ENCODE data around the gene BNIP5. TPM values are rescaled to one million over a fixed set of nuclear protein-coding genes. Genes with fewer than 3 reads are reported as not detected.
A peak's percentile ranks its signal among the peaks of the same experiment; 100 is the strongest.
"Not testable (repeated sequence)": the region's sequence is repeated elsewhere in the genome, so short reads cannot be mapped to it uniquely, and the experiment has no call there.

Gene BNIP5
- total RNA-seq, 1 donor from 2014 or later, result not detected

DNA sequence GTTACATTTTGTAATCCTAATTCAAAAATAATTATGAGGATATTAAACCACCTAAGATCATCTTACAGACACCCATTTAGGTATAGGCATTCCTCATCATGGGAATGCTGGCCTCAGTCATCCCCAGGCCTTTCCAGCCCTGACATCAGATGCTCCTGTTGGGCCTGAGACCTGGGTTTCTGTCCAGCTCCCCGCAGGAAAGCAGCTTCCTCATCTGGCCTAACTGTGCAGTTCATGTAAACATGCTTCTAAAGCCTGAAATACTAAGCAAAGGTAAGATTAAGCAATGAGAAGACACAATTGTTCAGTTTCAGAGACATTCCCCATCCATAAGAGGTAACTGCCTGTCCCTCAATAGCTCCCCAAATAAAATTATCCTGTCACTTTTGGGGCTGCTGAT is 31.7 kb upstream of the BNIP5 start:
- no peak for DNase-seq (ENCODE audit: low spot score)
- intact Hi-C loops (cut with DNase I), result no loop called here

DNA sequence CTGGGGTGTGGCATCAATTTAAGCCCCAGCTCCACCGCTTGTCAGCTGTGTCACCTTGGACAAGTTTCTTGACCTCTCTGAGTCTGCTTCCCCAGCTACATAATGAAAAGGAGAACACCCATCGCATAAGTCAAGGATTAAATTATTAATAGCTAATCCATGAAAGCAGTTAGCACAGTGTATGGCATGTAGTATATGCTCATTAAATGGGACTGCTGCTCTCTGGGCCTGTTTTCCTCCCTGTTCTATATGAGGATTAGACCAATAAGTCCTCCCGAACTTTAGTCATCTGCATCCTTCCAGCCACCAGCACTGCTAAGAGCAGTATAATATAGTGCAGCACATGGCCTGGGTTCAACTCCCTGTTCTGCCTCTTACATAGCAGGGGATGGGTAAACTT is 31.1 kb upstream of the BNIP5 start:
- DNase-seq (ENCODE audit: low spot score), result no peak
- intact Hi-C loops (cut with DNase I), result no loop called here

DNA sequence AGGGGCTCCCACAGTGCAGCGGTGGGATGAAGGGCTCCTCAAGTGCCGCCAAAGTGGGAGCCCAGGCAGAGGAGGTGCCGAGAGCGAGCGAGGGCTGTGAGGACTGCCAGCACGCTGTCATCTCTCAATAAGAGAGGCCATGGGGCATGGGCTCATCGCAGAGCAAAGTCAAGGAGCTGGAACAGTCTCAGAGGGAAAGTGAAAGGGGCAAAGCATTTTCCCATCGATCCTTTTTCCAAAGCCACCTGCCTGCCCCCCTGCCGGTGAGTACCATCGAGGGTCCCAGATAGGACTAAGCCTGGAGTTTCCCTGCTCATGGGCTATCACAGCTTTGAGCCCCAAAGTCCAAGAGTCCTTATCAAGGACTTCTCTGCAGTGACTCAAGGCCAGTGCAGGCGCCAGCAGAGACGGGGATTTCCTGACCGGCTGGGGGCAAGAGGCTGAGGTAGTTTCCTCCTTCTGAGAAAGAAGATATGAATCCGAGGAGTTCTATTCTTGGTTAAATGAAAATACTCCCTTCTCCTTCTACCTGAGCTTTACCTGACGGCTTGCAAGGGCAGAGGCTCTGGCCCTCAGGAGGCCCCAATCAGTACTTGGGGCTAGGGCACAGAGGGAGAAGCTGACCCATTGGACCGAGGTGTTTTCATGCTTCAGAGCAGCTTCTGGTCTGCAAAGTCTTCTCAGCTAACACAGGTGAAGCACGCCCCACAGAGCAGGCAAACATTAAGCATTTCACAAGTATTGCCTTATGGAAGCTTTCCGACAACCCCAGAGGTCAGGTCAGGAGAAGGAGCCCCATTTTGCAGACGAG is 28.2 kb upstream of the BNIP5 start:
- intact Hi-C loops (cut with DNase I), result no loop called here
- no peak for DNase-seq (ENCODE audit: low spot score)

DNA sequence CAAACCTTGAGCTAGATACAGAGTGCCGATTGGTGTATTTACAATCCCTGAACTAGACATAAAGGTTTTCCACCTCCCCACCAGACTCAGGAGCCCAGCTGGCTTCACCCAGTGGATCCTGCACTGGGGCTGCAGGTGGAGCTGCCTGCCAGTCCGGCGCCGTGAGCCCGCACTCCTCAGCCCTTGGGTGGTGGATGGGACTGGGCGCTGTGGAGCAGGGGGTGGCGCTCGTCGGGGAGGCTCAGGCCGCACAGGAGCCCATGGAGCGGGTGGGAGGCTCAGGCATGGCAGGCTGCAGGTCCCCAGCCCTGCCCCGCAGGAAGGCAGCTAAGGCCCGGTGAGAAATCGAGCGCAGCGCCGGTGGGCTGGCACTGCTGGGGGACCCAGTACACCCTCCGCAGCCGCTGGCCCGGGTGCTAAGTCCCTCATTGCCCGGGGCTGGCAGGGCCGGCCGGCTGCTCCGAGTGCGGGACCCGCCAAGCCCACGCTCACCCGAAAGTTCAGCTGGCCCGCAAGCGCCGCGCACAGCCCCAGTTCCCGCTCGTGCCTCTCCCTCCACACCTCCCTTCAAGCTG is 27.5 kb upstream of the BNIP5 start:
- intact Hi-C loops (cut with DNase I); DNase-seq (ENCODE audit: low spot score): not testable (repeated sequence)

DNA sequence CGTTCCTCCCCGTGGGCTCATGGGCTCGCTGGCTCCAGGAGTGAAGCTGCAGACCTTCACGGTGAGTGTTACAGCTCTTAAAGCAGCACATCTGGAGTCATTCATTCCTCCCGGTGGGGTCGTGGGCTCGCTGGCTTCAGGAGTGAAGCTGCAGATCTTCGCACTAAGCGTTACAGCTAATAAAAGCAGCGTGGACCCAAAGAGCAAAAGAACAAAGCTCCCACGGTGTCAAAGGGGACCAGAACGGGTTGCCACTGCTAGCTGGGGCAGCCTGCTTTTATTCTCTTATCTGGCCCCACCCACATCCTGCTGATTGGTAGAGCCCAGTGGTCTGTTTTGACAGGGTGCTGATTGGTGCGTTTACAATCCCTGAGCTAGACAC is 26.7 kb upstream of the BNIP5 start:
- intact Hi-C loops (cut with DNase I), result not testable (repeated sequence)

DNA sequence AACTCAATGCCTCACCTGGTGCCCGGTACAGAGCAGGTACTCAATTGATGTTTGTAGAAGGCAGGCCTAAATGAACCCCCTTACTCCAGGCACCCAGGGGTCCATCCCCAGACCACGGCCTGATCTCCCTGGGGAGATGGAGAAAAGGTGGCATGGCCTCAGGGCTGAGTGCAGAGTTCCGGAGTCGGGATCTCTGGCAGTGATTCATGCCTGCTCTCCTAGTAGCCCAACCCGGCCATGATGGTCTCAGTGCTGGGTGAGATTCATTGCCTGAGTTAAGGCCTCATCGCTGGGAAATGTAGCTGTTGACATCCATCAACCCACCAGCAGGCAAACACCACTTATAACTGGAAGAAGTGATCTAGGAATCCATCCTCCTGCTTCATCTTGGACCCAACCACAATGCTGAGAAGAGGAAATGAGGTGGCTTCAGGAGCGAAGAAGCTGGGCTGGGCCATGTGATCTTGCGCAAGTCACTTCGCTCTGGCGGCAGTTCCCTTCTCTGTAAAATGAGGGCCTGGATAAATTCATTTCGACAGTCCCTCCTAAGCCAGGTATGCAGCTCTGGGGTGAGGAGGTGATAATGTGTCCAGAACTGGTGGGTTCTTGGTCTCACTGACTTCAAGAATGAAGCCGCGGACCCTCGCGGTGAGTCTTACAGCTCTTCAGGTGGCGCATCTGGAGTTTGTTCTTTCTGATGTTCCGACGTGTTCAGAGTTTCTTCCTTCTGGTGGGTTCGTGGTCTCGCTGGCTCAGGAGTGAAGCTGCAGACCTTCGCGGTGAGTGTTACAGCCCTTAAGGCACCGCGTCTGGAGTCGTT is 26.1 kb upstream of the BNIP5 start:
- intact Hi-C loops (cut with DNase I), result no loop called here
- DNase-seq (ENCODE audit: low spot score), result peak; percentile 89

More for the DNA sequence above, 26.7 kb upstream of the BNIP5 start:
- DNase-seq (ENCODE audit: low spot score), result not testable (repeated sequence)

DNA sequence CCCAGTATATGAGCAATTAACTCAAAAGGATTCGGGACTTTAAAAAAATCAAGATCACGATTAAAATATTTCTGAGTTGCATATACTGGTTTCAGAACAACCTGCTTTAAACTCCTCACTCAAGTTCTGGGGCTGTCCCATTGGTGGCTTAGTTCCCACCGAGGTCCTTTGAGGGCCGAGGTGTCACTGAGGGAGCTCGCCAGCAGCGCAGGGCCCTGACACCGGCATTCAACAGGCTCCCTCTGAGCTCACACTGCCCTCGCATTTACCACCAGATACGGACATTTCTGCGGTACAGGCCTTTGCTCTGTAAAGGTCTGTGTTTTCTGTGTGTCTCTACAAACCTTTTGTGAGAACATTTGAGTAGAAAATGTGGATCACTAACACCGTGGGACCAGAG is 24.4 kb upstream of the BNIP5 start:
- intact Hi-C loops (cut with DNase I), result no loop called here
- no peak for DNase-seq (ENCODE audit: low spot score)

DNA sequence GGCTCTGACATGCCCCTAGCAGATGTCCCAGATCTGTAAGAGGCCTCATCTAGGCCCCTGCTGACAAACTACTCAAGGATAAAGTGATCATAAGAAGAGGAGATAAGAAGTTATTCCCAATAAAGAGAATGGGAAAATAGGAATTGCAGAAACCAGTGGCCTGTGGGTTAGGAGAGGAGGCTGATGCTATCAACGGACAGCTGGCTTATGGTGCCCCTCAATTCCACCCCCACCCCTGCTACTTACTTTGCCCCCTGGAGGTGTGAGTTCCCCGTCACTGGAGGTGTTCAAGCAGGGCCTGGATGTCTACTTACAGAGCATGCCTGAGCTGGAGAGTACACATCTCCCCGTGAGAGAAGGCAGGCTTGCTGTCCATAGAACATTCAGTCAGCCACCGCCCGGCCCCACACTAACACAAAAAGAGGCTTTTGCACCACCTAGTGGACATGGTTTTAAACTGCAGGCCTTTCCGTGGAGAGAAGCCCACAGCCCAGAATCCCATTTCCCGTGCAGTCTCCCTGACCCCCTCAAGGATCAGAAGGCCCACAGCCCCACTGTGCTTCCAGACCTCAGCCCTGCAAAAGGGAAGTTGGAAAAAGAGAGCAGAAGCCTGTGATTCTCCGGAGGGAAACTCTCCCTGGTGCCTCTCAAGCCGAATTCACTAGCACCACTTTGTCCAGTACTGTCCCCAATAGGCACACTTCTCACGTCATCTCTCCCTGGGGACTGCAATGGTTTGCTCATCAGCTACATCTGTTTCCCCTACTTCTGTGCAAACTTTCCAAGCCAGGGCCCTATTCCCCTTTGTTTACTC is 23.8 kb upstream of the BNIP5 start:
- intact Hi-C loops (cut with DNase I), result loop anchor here (1.0 kb wide), 1 partner anchor 58 kb away; no protein-coding TSS in a partner anchor
- peak; percentile 90 for DNase-seq (ENCODE audit: low spot score)

DNA sequence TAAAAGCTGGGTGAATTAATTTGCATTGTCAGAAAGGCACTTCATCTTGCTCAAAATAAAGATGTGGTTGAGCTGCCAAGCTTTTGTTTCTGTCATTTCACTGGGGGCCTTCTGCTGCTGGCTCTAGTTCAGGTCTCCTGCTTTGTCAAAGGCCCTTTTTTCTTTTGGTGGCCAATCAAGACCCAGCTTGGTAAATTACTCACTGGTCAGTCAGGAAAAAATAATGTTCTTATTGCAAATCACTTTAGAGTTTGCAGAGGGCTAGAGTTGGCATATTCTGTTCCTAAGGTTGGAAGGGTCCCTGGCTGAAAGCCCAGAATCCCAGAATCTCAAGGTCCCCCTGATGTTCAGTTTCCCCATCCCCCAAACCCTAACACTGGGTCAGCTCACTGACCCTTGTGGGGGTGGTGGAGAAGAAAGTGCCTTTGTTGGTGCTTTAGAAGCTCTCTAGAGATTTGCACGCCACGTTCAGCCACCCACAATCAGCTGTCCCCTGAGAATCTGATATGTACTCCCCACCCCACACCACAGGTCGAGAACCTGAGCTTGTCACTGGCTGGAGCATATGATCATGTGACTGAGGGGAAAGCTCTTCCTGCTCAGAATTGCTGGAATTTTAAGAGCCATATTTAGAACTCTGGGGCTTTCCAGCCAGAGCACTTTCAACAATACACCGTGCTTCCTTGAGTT is 21.7 kb upstream of the BNIP5 start:
- intact Hi-C loops (cut with DNase I), result loop anchor here (5.0 to 10.0 kb wide), 2 partner anchors 236 to 334 kb away; partner anchors contain the start of genes MAPK14 and SLC26A8
- DNase-seq (ENCODE audit: low spot score), result no peak

DNA sequence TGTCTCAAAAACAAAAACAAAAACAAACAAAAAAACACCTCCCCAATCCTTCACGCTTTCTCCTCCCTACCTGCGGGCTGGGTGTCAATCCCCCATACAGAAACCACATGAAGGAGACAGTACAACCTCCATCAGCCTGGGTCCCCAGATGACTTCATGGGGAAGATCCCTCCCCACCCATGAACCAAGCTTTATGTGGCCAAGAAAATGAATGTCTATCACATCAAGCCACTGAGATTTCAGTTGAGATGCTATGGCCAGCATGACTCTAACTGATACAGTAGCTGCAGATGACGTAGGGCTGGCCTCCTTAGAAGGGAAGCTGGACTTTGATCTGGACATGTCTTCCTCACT is 21.2 kb upstream of the BNIP5 start:
- intact Hi-C loops (cut with DNase I), result loop anchor here (5.0 to 10.0 kb wide), 2 partner anchors 236 to 333 kb away; partner anchors contain the start of genes MAPK14 and SLC26A8
- no peak for DNase-seq (ENCODE audit: low spot score)

DNA sequence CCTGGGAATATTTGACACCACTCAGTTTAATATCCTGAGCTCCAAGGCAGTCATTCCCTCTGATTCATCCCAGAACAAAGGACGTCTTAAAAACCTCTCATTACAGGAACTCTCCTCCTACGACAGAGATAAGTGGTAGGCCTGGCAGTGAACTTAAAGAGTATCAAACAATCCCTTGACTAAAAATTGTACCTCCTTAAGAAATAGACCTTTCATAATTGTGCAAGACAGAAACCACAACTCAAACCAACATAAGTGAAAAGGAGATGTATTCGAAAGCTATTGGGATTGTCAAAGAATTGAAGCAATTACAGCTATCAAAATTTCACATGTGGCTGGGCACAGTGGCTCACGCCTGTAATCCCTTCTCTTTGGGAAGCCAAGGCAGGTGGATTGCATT is 19.1 kb upstream of the BNIP5 start:
- intact Hi-C loops (cut with DNase I), result loop anchor here (5.0 to 10.0 kb wide), 2 partner anchors 234 to 331 kb away; partner anchors contain the start of genes MAPK14 and SLC26A8
- DNase-seq (ENCODE audit: low spot score), result no peak

DNA sequence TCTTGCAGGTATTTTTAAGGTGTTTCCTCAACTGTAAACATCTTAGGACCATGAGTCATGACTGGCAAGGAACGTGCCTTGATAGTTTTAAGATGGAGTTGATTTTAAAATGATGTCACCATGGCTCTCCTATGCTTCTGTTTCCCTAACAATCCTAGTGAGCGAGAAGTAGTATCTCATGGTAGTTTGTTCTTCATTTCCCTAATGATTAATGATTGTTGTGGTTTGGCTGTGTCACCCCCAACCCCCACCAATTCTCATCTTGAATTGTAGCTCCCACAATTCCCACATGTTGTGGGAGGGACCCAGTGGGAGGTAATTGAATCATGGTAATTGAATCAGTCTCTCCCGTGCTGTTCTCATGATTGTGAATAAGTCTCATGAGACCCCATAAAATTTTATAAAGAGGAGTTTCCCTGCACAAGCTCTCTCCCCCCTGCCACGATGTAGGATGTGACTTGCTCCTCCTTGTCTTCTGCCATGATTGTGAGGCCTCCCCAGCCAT is 16.8 kb upstream of the BNIP5 start:
- intact Hi-C loops (cut with DNase I), result loop anchor here (10.0 kb wide), 1 partner anchor 329 kb away; the partner anchor contains the start of genes MAPK14 and SLC26A8

DNA sequence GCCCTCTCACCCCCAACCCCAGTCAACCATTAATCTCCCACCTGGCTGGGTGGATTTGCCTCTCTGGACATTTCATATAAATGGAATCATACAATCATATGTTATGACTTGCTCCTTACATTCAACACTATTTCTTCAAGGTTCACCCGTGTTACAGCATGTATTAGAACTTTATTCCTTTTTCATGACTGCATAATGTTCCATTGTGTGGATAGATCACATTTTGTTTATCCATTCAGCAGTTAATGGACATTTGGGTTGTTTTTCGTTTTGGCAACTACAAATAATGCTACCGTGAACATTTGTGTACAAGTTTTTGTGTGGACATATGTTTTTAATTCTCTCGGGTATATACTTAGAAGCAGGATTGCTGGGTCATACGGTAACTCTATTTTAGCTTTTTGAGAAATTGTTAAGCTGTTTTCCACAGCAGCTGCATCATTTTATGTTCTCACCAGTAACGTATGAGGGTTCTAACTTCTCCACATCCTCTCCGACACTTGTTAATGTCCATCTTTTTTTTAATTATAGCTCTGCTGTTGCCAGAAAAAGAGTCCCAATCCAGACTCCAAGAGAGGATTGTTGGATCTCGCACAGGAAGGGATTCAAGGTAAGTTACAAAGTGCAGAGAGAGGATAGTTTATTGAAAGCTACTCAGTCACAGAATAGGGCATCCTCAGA is 15.9 kb upstream of the BNIP5 start:
- DNase-seq (ENCODE audit: low spot score), result no peak
- intact Hi-C loops (cut with DNase I), result loop anchor here (10.0 kb wide), 1 partner anchor 328 kb away; the partner anchor contains the start of genes MAPK14 and SLC26A8

More for the DNA sequence above, 16.8 kb upstream of the BNIP5 start:
- no peak for DNase-seq (ENCODE audit: low spot score)

DNA sequence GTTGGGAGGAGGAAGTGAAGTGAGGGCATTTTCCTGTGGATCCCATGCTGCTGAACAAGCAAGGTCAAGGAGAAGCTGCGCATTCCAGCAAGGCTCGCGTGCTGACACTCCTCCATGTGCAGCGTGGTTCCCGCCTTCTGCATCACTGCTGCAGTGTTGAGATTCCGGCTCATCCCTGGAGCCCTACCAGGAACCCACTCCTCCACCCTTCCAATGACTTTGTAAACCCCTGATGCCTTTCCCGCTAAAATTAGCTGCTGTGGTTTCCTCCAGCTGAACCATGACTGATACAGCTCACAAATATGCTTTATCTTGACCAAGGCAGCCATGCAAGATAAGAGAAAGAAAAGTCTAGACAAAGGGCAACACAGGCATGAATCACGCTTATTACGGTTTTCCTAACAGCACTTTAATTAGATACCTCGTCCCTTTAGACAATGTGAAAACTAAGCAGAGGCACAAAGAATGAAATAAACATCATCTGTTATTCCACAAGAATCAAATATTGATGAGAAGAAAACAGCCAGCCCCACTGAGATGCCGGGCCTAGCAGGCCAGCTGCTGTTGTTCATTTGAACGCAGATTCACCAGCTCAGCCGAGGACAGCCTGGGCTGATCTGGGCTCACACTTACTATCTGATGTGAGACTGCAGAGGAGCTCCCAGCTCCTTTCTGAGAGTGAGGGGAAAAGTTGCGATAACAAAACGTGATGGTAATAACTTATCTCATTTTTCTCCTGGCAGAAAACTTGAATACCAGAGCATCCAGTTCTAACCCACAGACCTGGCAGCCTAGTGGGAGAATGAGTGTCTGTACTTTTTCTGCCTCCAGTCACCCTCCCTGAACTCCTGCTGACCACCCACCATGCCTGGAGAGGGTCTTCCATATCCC is 14.2 kb upstream of the BNIP5 start:
- intact Hi-C loops (cut with DNase I), result loop anchor here (10.0 kb wide), 1 partner anchor 326 kb away; the partner anchor contains the start of genes MAPK14 and SLC26A8

DNA sequence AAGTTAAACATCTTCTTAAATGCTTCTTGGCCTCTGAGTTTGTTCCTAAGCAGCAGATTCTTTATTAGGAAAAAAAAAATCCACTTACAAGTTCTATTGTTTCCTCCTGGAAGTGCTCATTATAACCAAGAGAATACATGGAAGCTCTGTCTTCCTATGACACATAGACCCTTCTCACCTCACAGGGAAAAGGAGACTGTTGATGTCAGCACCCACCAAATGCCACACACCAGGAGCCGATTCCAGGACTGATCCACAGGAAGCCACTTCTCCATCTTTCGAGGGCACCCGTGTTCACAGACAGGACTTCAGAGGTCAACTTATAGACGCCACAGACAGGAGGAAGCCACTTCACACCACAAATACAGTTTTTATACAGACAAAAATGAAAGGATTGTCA is 13.4 kb upstream of the BNIP5 start:
- intact Hi-C loops (cut with DNase I), result loop anchor here (10.0 kb wide), 1 partner anchor 325 kb away; the partner anchor contains the start of genes MAPK14 and SLC26A8
- no peak for DNase-seq (ENCODE audit: low spot score)

More for the DNA sequence above, 14.2 kb upstream of the BNIP5 start:
- no peak for DNase-seq (ENCODE audit: low spot score)

DNA sequence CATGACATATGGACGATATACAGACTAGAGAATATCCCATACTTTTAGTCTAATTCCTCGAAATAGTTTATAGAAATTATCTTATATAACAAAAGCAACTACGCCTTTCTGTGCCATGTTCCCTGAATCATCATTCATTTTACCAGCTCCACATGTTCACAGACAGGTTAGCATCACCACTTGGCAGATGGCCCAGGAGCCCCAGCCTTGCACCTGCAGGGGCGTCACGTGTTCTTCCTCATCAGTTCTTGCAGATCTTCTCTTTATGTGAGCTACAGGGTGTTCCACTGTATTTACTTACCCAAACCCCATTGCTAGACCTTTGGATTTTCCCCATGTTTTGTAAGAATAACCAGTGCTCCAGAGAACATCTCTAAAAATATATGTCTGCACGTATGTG is 12.6 kb upstream of the BNIP5 start:
- peak; percentile 5 for DNase-seq (ENCODE audit: low spot score)
- intact Hi-C loops (cut with DNase I), result no loop called here

DNA sequence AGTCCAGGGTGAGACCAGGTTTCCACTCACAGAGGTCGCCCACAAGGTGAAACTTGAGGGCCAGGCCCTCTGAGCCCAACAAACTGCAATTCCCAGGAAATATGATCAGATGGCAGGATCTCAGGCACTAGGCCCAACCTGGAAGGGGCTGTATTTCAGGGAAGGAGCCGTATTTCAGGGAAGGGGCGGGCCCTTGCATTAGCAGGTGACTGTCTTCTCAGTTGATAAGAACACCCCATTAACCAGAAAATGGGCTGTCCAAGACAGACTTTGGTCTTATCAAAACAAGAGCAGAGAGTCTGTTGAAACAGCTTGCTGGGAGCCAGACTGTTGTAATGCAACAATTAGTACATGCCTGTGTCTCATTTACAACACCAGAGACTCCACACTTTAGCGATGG is 10.9 kb upstream of the BNIP5 start:
- DNase-seq (ENCODE audit: low spot score), result no peak
- intact Hi-C loops (cut with DNase I), result no loop called here

All from cardiac septum (tissue), 1 donor.